ENCODE results near the gene TPM2. TPM values are rescaled to one million over a fixed set of nuclear protein-coding genes. Genes with fewer than 3 reads are reported as not detected.
"Not testable (repeated sequence)": the region's sequence is repeated elsewhere in the genome, so short reads cannot be mapped to it uniquely, and the experiment has no call there.

TPM2 gene
- total RNA-seq, 1 donor from 2014 or later = 24.3 TPM

DNA sequence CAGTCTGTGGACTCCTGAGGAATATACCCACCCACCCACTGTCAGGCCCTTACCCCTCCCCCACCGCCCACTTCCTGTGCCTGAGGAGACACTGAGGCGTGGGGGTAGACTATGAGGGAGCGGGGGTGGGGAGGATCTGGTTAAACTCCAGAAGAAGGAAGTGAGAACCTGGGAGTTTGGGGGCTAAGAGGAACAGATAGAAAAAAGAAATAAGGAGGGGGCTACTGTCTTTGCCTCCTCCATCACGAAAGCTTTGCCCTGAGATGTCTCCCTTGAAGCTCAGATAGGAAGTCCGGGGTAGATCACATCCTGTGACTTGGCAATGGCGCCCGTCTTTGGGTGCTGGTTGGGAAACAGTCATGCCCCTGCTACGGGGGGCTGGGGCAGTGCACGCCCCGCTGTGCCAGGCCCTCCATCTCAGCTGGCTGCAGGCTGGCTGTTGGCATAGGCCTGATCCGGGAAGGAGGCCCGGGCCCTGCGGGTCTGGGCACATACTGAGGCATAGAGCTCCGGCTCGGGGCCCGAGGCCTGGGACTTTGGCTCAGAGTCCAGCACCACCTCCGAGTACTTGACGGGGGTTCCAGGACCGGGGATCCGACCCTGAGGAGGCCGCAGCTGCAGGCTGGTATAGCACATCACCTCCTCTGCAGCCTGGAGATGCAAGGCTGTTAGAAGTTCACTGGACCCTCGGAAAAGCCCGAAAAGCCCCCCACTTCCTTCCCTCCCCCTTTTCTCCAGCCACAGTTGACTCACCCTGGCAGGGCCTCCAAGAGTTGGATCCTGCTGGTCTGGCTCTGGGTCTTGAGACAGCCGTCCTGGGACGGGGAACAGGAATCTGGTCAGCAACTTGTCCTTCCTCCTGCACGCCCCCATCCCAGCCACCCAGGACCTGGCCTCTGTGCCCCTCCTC lies 40.0 kb downstream of the TPM2 start:
- TF ChIP-seq, protein P1, sequence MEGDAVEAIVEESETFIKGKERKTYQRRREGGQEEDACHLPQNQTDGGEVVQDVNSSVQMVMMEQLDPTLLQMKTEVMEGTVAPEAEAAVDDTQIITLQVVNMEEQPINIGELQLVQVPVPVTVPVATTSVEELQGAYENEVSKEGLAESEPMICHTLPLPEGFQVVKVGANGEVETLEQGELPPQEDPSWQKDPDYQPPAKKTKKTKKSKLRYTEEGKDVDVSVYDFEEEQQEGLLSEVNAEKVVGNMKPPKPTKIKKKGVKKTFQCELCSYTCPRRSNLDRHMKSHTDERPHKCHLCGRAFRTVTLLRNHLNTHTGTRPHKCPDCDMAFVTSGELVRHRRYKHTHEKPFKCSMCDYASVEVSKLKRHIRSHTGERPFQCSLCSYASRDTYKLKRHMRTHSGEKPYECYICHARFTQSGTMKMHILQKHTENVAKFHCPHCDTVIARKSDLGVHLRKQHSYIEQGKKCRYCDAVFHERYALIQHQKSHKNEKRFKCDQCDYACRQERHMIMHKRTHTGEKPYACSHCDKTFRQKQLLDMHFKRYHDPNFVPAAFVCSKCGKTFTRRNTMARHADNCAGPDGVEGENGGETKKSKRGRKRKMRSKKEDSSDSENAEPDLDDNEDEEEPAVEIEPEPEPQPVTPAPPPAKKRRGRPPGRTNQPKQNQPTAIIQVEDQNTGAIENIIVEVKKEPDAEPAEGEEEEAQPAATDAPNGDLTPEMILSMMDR (IDR thresholded peaks at IDR 0.05; ENCODE audit: unreplicated experiment) = no peak
- peaks cover 11% of the 10 kb centered on the region for H3K27me3 Mint-ChIP-seq
- DNase-seq (ENCODE audit: low spot score, unreplicated experiment) = no peak
- H3K27ac Mint-ChIP-seq = no peak overlapping the region
- no peaks in the 10 kb centered on the region for H3K9me3 Mint-ChIP-seq (ENCODE audit: low read depth)
- H3K4me1 Mint-ChIP-seq (ENCODE audit: low read depth) = peaks cover 17% of the 10 kb centered on the region
- H3K4me3 Mint-ChIP-seq (ENCODE audit: low read depth) = no peak overlapping the region
- no peaks in the 10 kb centered on the region for H3K36me3 Mint-ChIP-seq (ENCODE audit: insufficient read depth)

DNA sequence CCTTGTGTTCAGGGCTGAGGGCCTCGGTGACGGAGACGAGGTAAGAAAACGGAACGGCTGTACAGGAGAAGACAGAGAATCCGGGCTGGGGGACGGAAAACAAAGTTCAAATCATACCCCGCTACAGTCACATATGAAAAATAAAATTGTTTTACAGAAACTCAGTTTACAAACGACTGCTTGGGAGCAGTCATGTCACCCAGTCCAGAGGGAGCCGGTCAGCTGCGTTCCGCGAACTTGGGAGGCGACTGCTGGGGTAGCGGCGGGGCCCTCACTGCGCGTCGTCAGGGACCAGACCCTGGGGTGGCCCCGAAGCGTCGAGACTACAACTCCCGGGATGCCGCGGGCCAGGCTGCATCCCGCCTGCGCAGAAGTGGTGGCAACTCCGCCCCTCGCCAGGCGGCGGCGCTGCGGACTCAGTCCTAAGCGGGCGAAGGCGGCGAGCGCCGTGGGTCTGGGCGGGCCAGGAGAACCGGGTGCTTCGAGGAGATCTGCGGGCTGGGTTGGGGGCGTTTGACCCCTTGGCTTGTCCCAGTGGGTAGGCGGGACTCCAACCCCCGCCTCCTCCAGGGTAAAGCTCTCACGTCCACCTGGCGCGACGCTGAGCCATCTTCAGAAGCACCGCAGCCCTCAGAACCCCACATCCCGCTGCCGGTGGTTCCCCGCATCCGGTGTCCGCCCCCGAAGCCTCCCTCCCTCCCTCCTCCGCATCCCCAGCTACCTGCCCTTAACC lies 43.0 kb downstream of the TPM2 start:
- Mint-ChIP-seq H3K27ac (peak overlapping the region; percentile 100), H3K4me3 (ENCODE audit: low read depth) (peak overlapping the region; percentile 97), H3K27me3 (peaks cover 11% of the 10 kb centered on the region), H3K9me3 (ENCODE audit: low read depth) (no peaks in the 10 kb centered on the region), H3K36me3 (ENCODE audit: insufficient read depth) (no peaks in the 10 kb centered on the region), H3K4me1 (ENCODE audit: low read depth) (peaks cover 14% of the 10 kb centered on the region)
- peak; percentile 94 for DNase-seq (ENCODE audit: low spot score, unreplicated experiment)
- TF ChIP-seq, protein P1 (IDR thresholded peaks at IDR 0.05; ENCODE audit: unreplicated experiment) = peak; percentile 81

DNA sequence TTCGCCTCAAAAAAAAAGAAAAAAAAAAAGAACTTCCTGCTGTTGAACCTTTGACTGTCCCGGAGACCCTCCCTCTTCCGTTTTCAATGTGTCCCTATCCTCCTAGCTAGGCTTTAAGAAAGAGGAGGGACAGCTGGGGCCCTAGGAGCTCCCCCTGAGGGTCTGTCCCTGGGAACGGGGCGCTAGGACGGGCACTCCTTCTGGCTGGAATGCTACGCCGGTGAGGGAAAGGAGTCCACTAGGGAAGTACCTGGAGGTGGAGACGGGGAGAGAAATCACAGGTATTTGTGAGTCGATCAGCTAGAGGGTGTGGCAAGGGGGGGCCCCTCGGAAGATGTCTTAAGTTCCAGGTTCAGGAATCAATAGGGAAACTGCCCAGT lies 43.6 kb downstream of the TPM2 start:
- no peaks in the 10 kb centered on the region for H3K9me3 Mint-ChIP-seq (ENCODE audit: low read depth)
- peaks cover 11% of the 10 kb centered on the region for H3K27me3 Mint-ChIP-seq
- peak overlapping the region; percentile 97 for H3K4me3 Mint-ChIP-seq (ENCODE audit: low read depth)
- no peaks in the 10 kb centered on the region for H3K36me3 Mint-ChIP-seq (ENCODE audit: insufficient read depth)
- peak; percentile 60 for DNase-seq (ENCODE audit: low spot score, unreplicated experiment)
- H3K27ac Mint-ChIP-seq = peak overlapping the region; percentile 100
- H3K4me1 Mint-ChIP-seq (ENCODE audit: low read depth) = peaks cover 10% of the 10 kb centered on the region
- TF ChIP-seq, protein P1 (IDR thresholded peaks at IDR 0.05; ENCODE audit: unreplicated experiment) = peak; percentile 29

DNA sequence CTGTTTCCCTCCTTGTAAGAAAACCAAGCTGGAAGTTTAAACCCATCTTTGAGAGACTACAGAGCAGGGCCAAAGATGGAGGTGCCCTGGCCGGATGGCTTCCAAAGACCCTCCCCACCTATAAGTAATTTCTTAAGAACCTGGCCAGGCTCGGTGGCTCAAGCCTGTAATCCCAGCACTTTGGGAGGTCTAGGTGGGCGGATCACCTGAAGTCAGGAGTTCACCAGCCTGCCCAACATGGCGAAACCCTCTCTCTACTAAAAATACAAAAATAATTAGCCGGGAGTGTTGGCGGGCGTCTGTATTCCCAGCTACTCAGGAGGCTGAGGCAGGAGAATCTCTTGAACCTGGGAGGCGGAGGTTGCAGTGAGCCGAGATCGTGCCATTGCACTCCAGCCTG lies 44.0 kb downstream of the TPM2 start:
- H3K27ac Mint-ChIP-seq = peak overlapping the region; percentile 100
- not testable (repeated sequence) for H3K9me3 Mint-ChIP-seq (ENCODE audit: low read depth); H3K36me3 Mint-ChIP-seq (ENCODE audit: insufficient read depth); DNase-seq (ENCODE audit: low spot score, unreplicated experiment); H3K4me1 Mint-ChIP-seq (ENCODE audit: low read depth)
- peaks cover 11% of the 10 kb centered on the region for H3K27me3 Mint-ChIP-seq
- peak overlapping the region; percentile 97 for H3K4me3 Mint-ChIP-seq (ENCODE audit: low read depth)

DNA sequence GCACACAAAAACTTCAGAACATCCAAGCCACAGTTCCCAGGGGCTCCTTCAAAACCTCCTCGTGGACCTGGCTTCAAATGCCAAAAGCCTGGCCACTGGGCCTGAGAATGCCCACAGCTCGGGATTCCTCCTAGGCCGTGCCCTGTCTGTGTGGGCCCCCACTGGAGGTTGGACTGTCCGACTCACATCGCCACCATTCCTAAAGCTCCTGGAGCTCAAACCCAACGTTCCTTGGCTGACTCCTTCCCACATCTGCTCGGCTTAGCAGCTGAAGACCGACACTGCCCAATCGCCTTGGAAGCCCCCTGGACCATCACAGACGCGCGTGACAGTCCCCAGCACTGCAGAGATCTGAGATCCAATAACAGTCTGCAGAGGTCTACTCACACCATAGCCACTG lies 46.7 kb downstream of the TPM2 start:
- H3K36me3 Mint-ChIP-seq (ENCODE audit: insufficient read depth) = peaks cover 5% of the 10 kb centered on the region
- H3K4me1 Mint-ChIP-seq (ENCODE audit: low read depth) = peaks cover 8% of the 10 kb centered on the region
- H3K4me3 Mint-ChIP-seq (ENCODE audit: low read depth) = no peak overlapping the region
- no peak for DNase-seq (ENCODE audit: low spot score, unreplicated experiment)
- TF ChIP-seq, protein P1 (IDR thresholded peaks at IDR 0.05; ENCODE audit: unreplicated experiment) = no peak
- no peak overlapping the region for H3K27ac Mint-ChIP-seq
- H3K9me3 Mint-ChIP-seq (ENCODE audit: low read depth) = no peaks in the 10 kb centered on the region
- H3K27me3 Mint-ChIP-seq = peaks cover 5% of the 10 kb centered on the region

DNA sequence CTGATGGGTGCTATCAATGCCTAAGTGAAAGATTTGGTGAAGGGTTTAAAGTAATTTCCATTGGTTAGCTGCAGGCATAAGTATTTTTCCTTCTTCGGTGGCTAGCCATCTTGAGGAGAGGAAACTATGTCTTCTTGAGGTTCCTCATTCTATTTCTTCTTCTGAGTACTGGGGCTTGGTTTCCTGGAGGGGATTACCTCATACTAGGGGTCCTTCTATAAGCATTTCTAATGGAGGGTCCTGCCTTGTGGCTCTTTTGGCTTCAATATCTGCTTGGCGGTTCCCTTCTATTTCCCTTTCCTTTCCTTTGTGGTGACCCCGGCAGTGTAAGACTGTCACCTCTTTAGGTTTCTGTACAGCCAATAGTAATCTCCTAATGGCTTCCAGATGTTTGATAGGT lies 48.2 kb downstream of the TPM2 start:
- not testable (repeated sequence) for H3K4me3 Mint-ChIP-seq (ENCODE audit: low read depth); DNase-seq (ENCODE audit: low spot score, unreplicated experiment); H3K9me3 Mint-ChIP-seq (ENCODE audit: low read depth); H3K27me3 Mint-ChIP-seq; H3K36me3 Mint-ChIP-seq (ENCODE audit: insufficient read depth); H3K4me1 Mint-ChIP-seq (ENCODE audit: low read depth); H3K27ac Mint-ChIP-seq

DNA sequence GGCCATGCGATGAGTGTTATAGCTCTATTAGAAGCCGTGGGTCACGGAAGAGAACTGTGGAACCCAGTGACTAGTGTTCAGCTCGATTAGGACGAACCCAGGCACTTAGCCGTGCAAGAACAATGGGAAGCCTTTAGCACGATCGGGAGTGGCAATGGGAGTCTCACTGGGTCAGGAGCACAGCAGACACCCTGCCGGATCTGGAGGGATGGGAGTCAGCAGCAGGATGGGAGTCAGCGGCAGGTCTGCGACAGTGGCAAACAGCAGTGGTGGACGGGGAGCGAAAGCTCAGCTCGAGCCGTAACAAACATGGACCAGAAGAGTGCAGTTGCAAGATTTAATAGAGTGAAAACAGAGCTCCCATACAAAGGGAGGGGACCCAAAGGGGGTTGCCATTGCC lies 49.3 kb downstream of the TPM2 start:
- not testable (repeated sequence) for H3K36me3 Mint-ChIP-seq (ENCODE audit: insufficient read depth); H3K4me1 Mint-ChIP-seq (ENCODE audit: low read depth); H3K9me3 Mint-ChIP-seq (ENCODE audit: low read depth); H3K27me3 Mint-ChIP-seq; DNase-seq (ENCODE audit: low spot score, unreplicated experiment); H3K4me3 Mint-ChIP-seq (ENCODE audit: low read depth)
- peak overlapping the region; percentile 42 for H3K27ac Mint-ChIP-seq

All from progenitor cell of endocrine pancreas (in vitro differentiated cells).